ENCODE measurements around the gene SIVA1.

SIVA1 gene

GRCh38 chr14:104797115-104798044 lies 44.4 kb downstream of the SIVA1 start:
- DNase-seq (ENCODE audit: low read depth) = no peak

DNA sequence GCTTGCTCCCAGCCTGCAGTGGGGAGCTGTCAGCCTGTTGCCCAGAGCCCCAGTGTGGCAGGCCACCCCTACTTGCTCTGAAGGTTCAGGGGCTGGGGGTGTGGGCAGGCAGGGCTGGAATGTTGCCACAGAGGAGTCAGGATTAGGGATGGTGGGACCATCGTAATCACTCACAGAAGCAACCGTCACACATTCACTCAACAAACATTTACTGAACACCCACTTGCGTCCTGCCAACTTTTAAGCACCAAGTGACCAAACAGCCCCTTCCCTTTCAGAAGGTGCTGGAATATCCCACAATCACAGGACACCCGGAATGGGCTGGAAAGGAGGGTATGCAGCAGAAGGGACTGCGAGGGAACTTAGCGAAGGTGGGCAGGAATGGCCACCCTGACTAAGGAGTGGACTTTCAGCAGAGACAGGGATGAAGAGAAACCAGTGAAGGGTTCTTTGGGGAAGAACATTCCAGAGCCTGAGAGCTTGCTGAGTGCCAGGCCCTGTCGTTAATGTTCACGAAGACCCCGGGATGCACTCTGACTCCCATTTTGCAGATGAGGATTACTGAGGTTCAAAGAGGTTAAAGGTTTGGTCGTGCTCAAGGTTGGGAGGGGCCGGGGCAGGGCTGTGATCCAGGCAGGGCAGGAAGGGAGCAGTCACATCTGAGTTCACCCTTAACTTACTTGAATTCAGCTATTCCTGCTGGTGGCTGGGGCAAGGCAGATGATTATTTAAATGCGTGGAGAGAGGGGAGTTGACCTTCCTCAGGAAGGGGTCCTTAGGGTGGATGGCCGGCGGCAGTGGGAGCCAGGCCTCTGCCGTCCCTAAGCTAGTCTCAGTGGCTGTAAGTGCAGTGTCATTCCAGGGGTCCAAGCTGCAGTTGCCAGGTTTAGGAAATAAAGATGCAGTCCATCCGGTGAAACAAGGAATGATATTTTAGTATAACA lies 45.6 kb downstream of the SIVA1 start:
- DNase-seq (ENCODE audit: low read depth) = no peak

DNA sequence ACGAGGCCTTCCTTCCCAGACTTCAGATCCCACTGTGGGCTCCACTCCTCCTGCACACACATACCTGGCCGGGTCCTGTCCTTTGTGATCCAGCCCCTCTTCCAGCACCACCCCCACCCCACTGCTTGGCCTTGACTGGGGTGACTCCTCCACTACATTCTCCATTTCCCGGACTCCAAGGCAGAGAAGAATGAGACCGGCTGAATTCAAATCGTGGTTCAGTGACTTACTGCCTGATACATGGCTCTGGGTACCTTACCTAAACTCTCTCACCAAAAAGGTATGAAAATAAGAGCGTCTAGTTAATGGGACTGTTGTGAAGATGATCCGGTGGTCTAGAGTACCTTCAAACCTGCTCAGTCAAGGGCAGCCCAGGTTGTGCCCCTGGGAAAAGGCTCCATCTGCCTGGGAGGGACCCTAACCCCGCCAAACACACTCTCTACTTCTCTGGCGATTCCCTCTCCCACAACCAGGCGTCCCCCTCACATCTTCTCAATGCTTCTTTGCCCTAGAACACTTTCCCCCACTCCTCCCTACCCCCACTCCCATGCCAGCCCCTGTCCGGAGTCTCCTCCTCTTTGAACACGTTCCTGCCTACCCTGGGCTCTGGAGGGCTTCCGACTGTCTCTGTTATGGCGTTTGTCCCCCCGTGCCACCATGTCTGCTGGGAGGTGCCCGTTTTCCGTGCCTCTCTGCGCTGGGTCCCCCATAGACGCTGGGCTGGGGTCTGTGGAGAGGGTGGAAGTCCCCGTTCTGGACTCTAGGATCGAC lies 46.5 kb downstream of the SIVA1 start:
- DNase-seq (ENCODE audit: low read depth) = no peak

GRCh38 chr14:104800015-104800770 lies 47.2 kb downstream of the SIVA1 start:
- peak; percentile 80 for DNase-seq (ENCODE audit: low read depth)

GRCh38 chr14:104800771-104801519 lies 48.0 kb downstream of the SIVA1 start, which contains the start of gene ZBTB42:
Gene ZBTB42, plus strand, starts transcription at chr14:104801101. Its CDS starts 97 bp downstream, at chr14:104801198.
- DNase-seq (ENCODE audit: low read depth) = peak; percentile 58

GRCh38 chr14:104801520-104802393 lies 48.8 kb downstream of the SIVA1 start:
- DNase-seq (ENCODE audit: low read depth) = no peak

DNA sequence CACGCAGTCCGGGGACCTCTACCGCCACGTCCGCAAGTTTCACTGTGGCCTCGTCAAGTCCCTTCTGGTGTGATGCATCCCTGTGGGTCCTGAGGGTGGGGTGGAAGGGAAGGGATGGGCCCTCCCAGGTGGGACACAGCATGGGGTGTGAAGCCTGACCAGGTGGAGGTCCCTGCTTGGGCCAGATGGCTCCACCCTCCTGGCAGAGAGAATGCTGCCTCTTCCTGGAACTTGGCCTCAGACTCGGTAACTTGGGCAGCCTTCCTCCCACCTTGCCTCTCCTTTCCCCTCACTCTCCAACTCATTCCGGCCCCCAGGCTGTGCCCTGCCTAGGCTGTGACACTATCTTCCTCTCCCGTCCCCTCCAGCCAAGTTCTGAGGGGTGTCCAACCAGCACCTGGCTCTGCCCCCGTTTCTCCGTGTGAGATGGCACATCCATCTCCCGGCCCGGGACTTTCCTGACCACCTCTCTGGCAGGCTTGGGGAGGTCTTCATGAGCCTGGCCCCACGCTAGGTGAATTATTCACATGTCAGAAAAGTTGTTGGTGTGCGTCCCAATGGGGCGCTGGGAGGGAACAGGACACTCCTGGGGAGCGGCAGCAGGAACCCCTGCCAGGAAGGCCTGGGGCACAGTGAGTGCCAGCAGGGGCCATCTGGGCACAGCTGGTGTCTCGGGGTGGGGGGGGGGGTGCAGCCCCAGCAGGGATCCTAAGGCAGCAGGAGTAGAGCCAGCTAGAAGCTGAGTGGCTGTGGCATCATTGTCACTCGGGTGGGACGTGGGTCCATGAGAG lies 49.6 kb downstream of the SIVA1 start:
- DNase-seq (ENCODE audit: low read depth) = no peak

DNA sequence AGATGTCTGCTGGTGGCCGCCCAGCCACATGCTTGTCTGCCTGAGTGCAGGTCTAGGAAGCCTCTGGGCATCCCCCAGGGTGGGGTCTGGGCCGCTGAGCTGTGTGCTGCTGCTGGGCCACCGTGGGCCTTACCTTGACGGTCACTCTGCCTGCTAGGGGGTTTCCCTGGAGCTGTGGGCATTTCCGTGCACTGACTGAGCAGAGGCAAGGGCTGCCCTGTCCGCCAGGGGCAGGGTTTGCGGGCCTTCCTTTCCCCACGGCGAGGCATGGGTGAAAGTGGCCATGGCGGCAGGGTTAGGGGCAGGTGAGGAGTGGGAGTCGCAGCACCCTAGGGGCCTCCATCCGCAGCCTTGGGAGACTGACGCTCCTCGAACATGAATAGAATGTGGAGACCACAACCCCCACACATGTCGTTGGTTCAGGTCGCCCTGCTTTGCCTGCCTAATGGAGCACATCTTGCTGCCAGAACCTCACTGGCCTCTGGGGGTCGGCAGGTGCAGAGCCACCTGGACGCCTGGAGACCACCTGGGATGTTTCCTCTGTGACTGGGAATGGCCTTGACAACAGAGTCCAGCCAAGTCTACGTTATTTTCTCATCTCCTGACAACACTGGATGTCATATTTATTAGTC lies 50.4 kb downstream of the SIVA1 start:
- DNase-seq (ENCODE audit: low read depth) = no peak

- no peak for DNase-seq (ENCODE audit: low read depth)
Observed at GRCh38 chr14:104803912-104804410, 51.0 kb downstream of the SIVA1 start.

GRCh38 chr14:104804481-104805325 lies 51.8 kb downstream of the SIVA1 start:
- no peak for DNase-seq (ENCODE audit: low read depth)

DNA sequence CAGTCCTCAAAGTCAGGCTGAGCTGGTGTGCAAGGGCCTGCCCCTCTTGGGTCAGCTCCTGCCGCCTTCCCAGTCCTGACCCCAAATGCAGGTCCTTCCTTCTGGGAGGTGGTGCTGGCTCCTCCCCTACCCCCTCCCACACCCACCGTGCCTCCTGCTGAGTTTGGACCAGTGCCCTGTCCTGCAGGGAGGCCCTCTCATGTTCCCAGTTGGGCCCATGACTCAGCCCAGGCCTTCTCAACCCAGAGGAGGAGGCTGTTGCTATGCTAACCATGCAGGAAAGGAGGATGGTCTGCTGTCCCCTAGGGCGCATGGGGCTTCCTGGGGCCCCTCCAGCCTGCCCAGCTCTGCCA lies 52.4 kb downstream of the SIVA1 start:
- no peak for DNase-seq (ENCODE audit: low read depth)

GRCh38 chr14:104805941-104806624 lies 53.1 kb downstream of the SIVA1 start:
- no peak for DNase-seq (ENCODE audit: low read depth)

DNA sequence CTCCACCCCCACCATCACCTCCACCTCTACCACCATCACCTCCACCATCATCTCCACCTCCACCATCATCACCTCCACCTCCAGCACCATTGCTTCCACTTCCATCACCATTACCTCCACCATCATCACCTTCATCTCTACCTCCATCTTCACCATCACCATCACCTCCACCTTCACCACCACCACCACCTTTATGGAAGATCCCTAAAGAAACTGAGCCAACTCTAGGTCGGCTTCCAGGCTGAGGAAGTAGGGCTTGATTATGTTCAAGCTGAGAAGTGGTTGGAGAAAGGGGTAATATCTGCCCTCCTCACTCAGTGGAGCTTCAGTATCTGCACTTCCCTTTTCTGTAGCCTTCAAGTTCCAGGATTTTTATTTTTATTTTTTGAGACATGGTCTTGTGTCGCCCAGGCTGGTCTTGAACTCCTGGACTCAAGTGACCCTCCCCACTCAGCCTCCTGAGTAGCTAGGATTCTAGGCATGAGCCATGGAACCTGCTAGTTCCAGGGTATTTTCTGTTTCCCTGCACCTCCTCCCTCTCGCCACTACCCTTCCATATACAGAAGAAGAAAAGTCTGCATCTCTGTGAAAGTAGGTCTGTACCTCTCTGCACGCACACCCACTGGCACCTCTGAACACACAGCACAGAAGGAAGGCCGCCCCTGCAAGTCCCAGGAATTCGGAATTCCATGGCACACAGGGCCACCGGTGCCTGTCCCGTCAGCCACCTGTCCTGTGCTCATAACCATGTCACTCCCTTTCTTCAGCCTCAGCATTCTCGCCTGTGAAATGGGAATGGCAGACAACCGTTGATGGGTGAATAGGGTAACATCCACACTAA lies 53.9 kb downstream of the SIVA1 start:
- DNase-seq (ENCODE audit: low read depth) = no peak

DNA sequence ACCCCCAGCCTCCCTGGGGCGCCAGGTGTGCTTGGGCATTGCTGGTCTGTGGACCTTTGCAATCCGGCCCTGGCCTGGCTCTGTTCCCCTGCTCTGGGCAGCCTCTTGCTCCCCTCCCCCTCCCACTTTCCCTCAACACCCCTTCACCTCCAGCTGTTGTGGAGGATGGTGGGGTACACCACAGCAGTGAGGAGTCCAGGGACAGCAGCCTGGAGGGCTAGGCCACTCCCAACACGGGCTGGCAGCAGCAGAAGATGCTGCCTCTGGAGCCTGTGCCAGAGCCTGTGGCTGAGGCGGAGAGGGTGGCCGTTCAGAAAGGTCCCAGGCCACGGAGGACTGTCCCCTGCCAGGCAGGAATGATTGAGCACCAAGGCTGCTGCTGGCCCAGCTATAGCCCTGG lies 55.5 kb downstream of the SIVA1 start:
- no peak for DNase-seq (ENCODE audit: low read depth)
